Activated CD8-positive, alpha-beta memory T cell treated with anti-CD3 and anti-CD28 coated beads, Interleukin-2, amount 10 ng/mL, durations not matched to agents 7 days and 5 days (primary cell): ENCODE data around the gene CFLAR. TPM values are rescaled to one million over a fixed set of nuclear protein-coding genes. Genes with fewer than 3 reads are reported as not detected.
"Not testable (repeated sequence)": the region's sequence is repeated elsewhere in the genome, so short reads cannot be mapped to it uniquely, and the experiment has no call there.

Source experiments
- ATAC-seq: fragments of 150-1000 bp; cut with Tn5 transposase; one replicate; pipeline ENCODE4 v1.10.0; 2021; ENCODE audit warnings: moderate library complexity
- CTCF ChIA-PET: fragments of 350-600 bp; sonication (Branson Sonifier 250); formaldehyde crosslinking; loops from one replicate; lab custom pipeline; 2021; ENCODE audit warnings: antibody characterized with exemption; lab: Charles Lee
- DNase-seq: peaks from one replicate; pipeline ENCODE4 v3.0.0-alpha.2; 2020
- H3K27ac Mint-ChIP-seq: one replicate; pipeline ENCODE4 v1.8.0; 2021; ENCODE audit warnings: mild to moderate bottlenecking, mixed read lengths
- H3K27me3 Mint-ChIP-seq: one replicate; pipeline ENCODE4 v1.8.0; 2021; ENCODE audit warnings: mixed read lengths
- H3K36me3 Mint-ChIP-seq: one replicate; pipeline ENCODE4 v1.8.0; 2021; ENCODE audit warnings: mild to moderate bottlenecking, mixed read lengths
- H3K4me1 Mint-ChIP-seq: one replicate; pipeline ENCODE4 v1.8.0; 2021; ENCODE audit warnings: mixed read lengths
- H3K4me3 Mint-ChIP-seq: one replicate; pipeline ENCODE4 v1.8.0; 2021; ENCODE audit warnings: mild to moderate bottlenecking, moderate library complexity, mixed read lengths
- H3K9me3 Mint-ChIP-seq: one replicate; pipeline ENCODE4 v1.8.0; 2022; ENCODE audit warnings: low read depth, mixed read lengths
- total RNA-seq, 2 experiments: library from RNA; stranded (reverse); gene quantifications; one replicate each; pipeline ENCODE4 v1.2.3, GENCODE V29; 2021

CFLAR gene
- total RNA-seq, 2 experiments from 2014 or later: 193 to 242 TPM

DNA sequence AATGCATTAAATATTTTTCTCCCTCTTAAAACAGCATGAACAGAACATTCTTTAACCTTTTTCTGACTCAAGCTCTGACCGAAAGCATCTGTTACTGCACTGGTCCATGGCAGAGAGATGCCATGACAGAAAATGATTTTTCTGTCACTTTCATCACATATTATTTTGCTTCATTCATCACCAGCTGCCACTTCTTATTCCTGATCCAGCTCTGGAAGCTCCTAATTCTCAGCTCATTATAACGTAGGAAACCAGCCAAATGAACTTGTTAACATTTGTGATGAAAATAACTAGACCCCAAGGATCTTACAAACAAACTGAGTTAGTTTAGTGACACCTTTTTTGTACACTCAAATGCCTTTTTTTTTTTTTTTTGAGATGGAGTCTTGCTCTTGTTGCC is 7.6 kb upstream of the CFLAR start:
- CTCF ChIA-PET: interaction anchor here (0.7 to 1.1 kb wide), 3 partner anchors 10 to 194 kb away, joined by 3 read pairs; no protein-coding TSS in a partner anchor
- ATAC-seq (no peak), DNase-seq (no peak)
- Mint-ChIP-seq H3K4me1 (peaks cover under 1% of the 10 kb centered on the region), H3K4me3 (no peak overlapping the region), H3K36me3 (peaks cover 2% of the 10 kb centered on the region), H3K9me3 (peaks cover 2% of the 10 kb centered on the region), H3K27me3 (no peaks in the 10 kb centered on the region), H3K27ac (no peak overlapping the region)

DNA sequence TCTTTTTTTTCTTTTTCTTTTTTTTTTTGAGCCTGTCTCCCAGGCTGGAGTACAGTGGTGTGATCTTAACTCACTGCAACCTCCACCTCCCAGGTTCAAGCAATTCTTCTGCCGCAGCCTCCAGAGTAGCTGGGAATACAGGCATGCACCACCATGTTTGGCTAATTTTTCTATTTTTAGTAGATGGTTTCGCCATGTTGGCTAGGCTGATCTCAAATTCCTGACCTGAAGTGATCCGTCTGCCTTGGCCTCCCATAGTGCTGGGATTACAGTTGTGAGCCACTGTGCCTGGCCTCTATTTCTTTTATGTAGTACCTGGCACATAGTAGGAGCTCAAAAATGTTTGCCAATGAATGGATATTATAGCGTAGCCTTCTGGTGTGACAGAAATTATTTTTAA is 6.8 kb upstream of the CFLAR start:
- Mint-ChIP-seq H3K36me3 (peaks cover 2% of the 10 kb centered on the region), H3K9me3 (peaks cover 2% of the 10 kb centered on the region), H3K4me3 (no peak overlapping the region), H3K27ac (no peak overlapping the region), H3K4me1 (peaks cover 4% of the 10 kb centered on the region), H3K27me3 (no peaks in the 10 kb centered on the region)
- CTCF ChIA-PET: interaction anchor here (1.0 to 1.8 kb wide), 3 partner anchors 9 to 123 kb away, joined by 3 to 6 read pairs (median 3); no protein-coding TSS in a partner anchor
- ATAC-seq (no peak), DNase-seq (no peak)

DNA sequence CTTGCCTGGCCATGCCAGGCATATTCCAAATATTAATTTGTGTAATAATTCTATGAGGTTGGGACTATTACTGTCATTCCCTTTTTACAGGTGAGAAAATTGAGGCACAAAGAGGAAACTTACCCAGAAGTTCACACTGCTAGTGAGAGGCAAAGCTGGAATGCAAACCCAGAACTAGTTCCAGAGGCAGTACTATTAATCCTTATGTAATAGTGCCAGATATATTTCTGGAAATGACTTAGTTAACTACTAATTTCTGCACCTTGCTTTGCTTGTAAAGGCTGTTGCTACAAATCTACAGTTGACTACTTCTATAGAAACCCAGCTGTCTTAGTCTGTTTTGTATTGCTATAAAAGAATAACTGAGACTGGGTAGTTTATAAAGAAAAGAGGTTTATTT is 5.3 kb upstream of the CFLAR start:
- ATAC-seq: no peak

DNA sequence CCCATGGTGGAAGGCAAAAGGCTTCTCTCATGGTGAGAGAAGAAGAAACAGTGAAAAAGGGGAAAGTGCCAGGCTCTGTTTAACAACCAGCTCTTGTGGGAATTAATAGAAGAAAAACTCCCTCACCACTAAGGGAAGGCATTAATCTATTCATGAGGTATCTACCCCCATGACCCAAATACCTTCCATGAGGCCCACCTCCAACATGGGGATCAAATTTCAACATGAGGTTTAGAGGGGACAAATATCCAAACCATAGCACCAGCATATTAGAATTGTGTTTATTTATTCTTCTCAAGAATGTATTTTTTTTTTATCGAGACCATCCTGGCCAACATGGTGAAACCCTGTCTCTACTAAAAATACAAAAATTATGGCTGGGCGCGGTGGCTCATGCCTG is 4.9 kb upstream of the CFLAR start:
- DNase-seq (no peak), ATAC-seq (no peak)
- Mint-ChIP-seq H3K36me3 (peaks cover 9% of the 10 kb centered on the region), H3K27ac (no peak overlapping the region), H3K4me1 (peaks cover 20% of the 10 kb centered on the region), H3K4me3 (no peak overlapping the region), H3K27me3 (no peaks in the 10 kb centered on the region), H3K9me3 (peaks cover 2% of the 10 kb centered on the region)
- CTCF ChIA-PET: interaction anchor here (1.3 kb wide), 1 partner anchor 121 kb away, joined by 3 read pairs; no protein-coding TSS in a partner anchor

More for the DNA sequence above, 5.3 kb upstream of the CFLAR start:
- H3K9me3 Mint-ChIP-seq: peaks cover 2% of the 10 kb centered on the region
- no peak overlapping the region for H3K27ac Mint-ChIP-seq
- peaks cover 7% of the 10 kb centered on the region for H3K36me3 Mint-ChIP-seq
- H3K4me3 Mint-ChIP-seq: no peak overlapping the region
- CTCF ChIA-PET: interaction anchor here (1.3 to 1.8 kb wide), 2 partner anchors 47 to 121 kb away, joined by 3 to 6 read pairs; no protein-coding TSS in a partner anchor
- H3K4me1 Mint-ChIP-seq: peaks cover 17% of the 10 kb centered on the region
- H3K27me3 Mint-ChIP-seq: no peaks in the 10 kb centered on the region
- DNase-seq: no peak

DNA sequence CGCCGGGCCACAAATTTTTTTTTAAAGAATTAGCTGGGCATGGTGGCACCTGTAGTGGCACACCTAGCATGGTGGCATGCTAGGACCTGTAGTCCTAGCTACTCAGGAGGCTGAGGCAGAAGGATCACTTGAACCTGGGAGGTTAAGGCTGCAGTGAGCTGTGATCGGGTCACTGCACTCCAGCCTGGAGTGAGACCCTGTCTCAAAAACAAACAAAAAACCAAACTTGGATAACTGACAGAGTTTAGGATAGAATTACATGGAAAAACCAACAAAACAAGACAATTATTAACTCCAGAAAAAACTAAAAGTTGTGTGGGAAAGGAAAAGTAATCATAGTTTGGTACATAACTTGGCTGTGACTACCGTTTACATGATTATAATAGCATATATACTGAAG is 1.6 kb upstream of the CFLAR start:
- DNase-seq: no peak
- Mint-ChIP-seq H3K9me3 (no peaks in the 10 kb centered on the region), H3K27ac (peak overlapping the region; percentile 90), H3K4me1 (peaks cover 30% of the 10 kb centered on the region), H3K36me3 (peaks cover 16% of the 10 kb centered on the region), H3K27me3 (peaks cover 2% of the 10 kb centered on the region), H3K4me3 (peak overlapping the region; percentile 95)
- CTCF ChIA-PET: interaction anchor here (0.9 to 7.9 kb wide), 9 partner anchors 14 to 118 kb away, joined by 3 to 49 read pairs (median 4); partner anchors contain the start of genes CASP10, HYCC2 and NDUFB3
- no peak for ATAC-seq

DNA sequence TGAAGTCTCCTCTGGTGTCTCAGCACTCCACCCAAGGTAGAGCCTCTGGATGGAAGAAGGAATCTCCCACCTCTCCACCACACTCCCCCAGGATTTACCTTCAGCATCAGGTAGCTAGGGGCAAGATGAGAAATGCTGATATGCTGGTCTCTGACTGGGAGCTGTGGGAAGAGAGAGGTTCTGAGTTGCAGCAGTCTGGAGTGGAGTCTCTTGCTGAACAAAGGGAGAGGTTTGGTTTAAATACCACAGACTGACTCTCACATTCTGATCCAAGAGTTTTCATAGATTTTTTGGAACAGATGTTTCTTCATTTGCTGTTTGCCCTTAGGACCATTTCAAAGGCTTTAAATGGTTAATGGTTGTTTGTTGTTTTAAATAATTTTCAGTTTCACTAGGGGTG is 1.1 kb upstream of the CFLAR start:
- H3K27me3 Mint-ChIP-seq: peaks cover 2% of the 10 kb centered on the region
- no peaks in the 10 kb centered on the region for H3K9me3 Mint-ChIP-seq
- peaks cover 19% of the 10 kb centered on the region for H3K36me3 Mint-ChIP-seq
- ATAC-seq (no peak), DNase-seq (no peak)
- peaks cover 30% of the 10 kb centered on the region for H3K4me1 Mint-ChIP-seq
- H3K27ac Mint-ChIP-seq: peak overlapping the region; percentile 90
- H3K4me3 Mint-ChIP-seq: peak overlapping the region; percentile 95
- CTCF ChIA-PET: interaction anchor here (0.6 to 7.9 kb wide), 12 partner anchors 9 to 1131 kb away, joined by 3 to 49 read pairs (median 4); partner anchors contain the start of genes CASP10, HYCC2, NDUFB3 and NIF3L1

DNA sequence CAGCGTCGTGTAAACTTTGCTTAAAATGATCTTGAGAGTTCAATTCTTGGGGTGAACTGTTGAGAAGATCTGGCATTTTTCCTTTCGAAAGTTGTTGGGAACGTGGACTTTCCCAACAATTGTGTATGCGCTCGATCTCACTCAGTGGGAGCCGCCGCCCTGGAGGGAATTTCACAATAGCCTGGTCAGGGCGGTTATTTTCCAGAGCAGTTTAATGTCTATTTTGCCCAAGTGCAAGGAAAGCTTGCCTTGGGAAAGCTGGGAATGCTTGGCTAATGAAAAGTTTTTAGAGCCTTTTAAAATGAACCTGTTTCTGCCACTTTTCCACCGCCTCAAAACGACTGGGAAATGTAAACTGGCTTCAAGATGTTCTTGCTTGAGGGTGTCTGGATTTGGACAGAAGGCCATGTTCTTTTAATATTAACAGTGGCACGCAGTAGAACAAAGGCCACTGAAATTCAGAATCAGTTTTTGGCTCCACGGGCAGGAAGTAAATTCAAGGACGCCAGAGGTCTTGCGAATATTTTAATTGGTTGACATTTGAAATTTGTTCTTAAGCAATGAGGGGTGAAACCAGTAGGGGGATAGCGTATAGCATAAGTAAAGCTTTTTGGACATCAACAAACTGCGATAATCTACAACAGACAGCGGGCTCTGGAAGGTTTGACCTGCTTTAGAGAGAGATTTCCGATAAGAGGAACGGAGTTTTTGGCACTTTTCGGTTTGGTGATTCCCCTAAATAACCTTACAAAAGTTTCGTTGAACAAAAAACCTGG is 1.2 kb downstream of the CFLAR start:
- no peaks in the 10 kb centered on the region for H3K9me3 Mint-ChIP-seq
- H3K4me3 Mint-ChIP-seq: peak overlapping the region; percentile 95
- peaks cover 38% of the 10 kb centered on the region for H3K4me1 Mint-ChIP-seq
- peaks cover 2% of the 10 kb centered on the region for H3K27me3 Mint-ChIP-seq
- peak; percentile 71 for DNase-seq
- peak overlapping the region; percentile 90 for H3K27ac Mint-ChIP-seq
- peaks cover 37% of the 10 kb centered on the region for H3K36me3 Mint-ChIP-seq
- ATAC-seq: peak; percentile 35
- CTCF ChIA-PET: interaction anchor here (0.6 to 7.9 kb wide), 25 partner anchors 8 to 1163 kb away, joined by 3 to 62 read pairs (median 6); partner anchors contain the start of genes CASP10, CASP8, CLK1 and HYCC2

DNA sequence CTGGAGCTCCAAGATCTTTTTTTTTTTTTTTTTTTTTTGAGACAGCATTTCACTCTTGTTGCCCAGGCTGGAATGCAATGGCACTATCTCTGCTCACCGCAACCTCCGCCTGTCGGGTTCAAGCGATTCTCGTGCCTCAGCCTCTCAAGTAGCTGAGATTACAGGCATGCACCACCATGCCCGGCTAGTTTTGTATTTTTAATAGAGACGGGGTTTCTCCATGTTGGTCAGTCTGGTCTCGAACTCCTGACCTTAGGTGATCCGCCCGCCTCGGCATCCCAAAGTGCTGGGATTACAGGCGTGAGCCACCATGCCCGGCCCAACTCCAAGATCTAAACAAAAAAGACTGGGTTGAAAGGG is 1.8 kb downstream of the CFLAR start:
- peak overlapping the region; percentile 90 for H3K27ac Mint-ChIP-seq
- not testable (repeated sequence) for H3K9me3 Mint-ChIP-seq, H3K27me3 Mint-ChIP-seq
- H3K4me3 Mint-ChIP-seq: peak overlapping the region; percentile 95
- ATAC-seq (peak; percentile 5), DNase-seq (peak; percentile 82)
- CTCF ChIA-PET: interaction anchor here (0.6 to 7.9 kb wide), 24 partner anchors 9 to 1162 kb away, joined by 3 to 62 read pairs (median 6); partner anchors contain the start of genes CASP10, CASP8, CLK1 and HYCC2
- peaks cover 43% of the 10 kb centered on the region for H3K36me3 Mint-ChIP-seq
- H3K4me1 Mint-ChIP-seq: peaks cover 44% of the 10 kb centered on the region

DNA sequence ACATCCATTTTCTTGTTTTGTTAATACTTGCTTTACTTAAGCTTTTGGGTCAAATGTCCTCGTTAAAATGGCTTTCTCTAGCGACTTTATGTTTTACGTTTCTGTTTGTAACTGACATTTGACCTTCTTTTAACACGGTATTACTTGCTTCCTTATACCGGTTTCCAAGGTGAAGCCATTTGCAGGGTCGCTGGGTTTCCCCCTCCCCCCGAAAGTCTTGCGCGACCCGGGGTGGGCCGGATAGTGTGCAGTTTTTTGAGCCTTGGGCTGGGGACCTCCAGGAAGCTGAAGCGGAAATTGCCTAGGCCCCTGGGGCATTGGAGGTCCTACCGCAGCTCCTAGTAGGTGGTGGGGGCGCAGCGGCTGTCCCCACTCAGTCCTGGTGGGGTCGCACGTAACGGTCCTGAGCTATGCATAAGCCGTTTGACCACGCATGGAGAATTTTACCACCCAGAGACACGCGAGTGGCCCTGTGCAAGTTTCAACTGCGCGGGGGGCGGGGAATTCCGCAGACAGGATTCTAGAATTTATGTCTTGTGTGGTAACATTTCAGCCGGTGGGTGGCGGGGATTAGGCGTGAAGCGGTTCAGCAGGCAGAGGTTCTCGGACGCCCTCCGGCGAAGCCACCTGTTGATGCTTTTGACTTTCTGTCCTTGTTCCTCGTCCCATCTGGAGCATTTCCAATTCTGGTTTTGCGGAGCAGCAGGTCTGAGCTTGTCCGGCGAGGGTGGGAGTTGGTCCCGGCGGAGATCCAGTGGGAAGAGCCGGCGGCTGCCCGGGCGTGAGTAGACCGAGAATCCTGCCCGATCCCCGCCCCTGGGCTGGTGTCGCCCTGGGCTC is 2.4 kb downstream of the CFLAR start:
- Mint-ChIP-seq H3K27me3 (peaks cover 2% of the 10 kb centered on the region), H3K4me3 (peak overlapping the region; percentile 95), H3K36me3 (peaks cover 49% of the 10 kb centered on the region), H3K27ac (peak overlapping the region; percentile 90), H3K4me1 (peaks cover 50% of the 10 kb centered on the region), H3K9me3 (no peaks in the 10 kb centered on the region)
- DNase-seq: peak; percentile 95
- ATAC-seq: peak; percentile 29
- CTCF ChIA-PET: interaction anchor here (1.0 to 7.9 kb wide), 20 partner anchors 10 to 255 kb away, joined by 3 to 62 read pairs (median 7); partner anchors contain the start of genes CASP10, CASP8, CLK1 and HYCC2

DNA sequence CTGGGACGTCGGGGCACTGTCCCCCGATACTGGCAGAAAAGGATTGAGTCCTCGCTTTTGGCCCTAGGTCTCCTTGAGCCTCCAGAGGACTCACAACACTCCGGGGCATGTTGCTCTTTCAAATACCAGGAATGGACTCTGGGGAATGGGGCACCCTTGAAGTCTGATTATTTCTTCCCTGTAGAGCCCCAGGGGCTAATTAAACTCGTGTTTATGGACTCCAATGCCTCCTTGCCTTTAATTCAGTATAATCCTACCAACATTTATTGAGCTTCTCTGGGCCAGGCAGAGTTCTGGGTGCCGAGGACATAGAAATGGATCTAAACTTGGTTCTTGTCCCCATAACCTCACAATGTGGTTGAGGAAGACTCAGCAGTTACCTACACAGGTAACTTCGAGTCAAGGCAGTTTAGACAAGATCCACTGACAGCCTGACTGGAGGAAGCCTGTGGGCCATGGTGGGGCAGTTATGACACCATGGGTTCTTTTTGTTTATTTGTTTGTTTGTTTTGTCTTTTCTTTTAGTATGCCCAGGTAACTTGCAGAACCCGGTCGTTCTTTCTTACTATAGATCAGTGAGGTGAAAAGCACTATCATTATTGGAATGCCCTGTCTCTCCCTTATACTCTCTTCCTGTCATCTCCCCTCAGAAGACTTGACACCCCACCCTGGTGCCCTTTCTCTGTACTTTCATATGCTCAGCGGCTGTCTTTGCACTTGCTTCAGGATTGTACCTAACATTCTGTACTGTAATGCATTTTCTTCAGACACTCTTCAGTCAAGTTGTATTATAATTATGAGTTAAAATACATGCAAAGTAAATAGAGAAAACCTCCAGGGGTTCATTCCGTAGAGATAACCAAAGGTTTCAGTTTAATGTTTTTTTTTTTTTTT is 3.2 kb downstream of the CFLAR start:
- peaks cover 2% of the 10 kb centered on the region for H3K27me3 Mint-ChIP-seq
- H3K36me3 Mint-ChIP-seq: peaks cover 57% of the 10 kb centered on the region
- peak; percentile 3 for ATAC-seq
- CTCF ChIA-PET: interaction anchor here (1.0 to 7.9 kb wide), 13 partner anchors 12 to 230 kb away, joined by 3 to 62 read pairs (median 11); partner anchors contain the start of genes CASP8, HYCC2, NDUFB3 and NIF3L1
- peak; percentile 57 for DNase-seq
- H3K4me3 Mint-ChIP-seq: peak overlapping the region; percentile 95
- H3K27ac Mint-ChIP-seq: peak overlapping the region; percentile 90
- peaks cover 55% of the 10 kb centered on the region for H3K4me1 Mint-ChIP-seq
- no peaks in the 10 kb centered on the region for H3K9me3 Mint-ChIP-seq

DNA sequence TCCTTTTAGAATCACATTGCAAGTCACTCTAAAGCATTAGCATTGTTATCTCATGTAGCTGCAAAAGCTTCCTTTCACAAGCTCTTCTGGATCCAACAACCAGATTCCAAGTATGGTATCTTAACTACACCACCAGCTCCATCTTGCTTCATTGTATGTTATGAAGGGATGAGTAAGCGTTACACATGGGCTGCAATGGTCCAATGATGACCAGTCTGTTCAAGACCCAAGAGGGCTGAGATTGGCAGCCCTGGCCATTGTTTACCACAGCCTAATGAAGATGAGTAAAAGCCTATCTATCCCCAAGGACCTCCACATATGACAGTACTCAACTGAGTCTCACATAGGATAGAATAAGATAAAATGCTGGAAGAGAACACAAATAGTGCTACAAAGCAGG is 6.3 kb downstream of the CFLAR start:
- Mint-ChIP-seq H3K4me3 (peak overlapping the region; percentile 95), H3K36me3 (peaks cover 65% of the 10 kb centered on the region), H3K27me3 (no peaks in the 10 kb centered on the region), H3K4me1 (peaks cover 60% of the 10 kb centered on the region), H3K9me3 (no peaks in the 10 kb centered on the region), H3K27ac (peak overlapping the region; percentile 90)
- ATAC-seq (no peak), DNase-seq (peak; percentile 63)
- CTCF ChIA-PET: interaction anchor here (1.0 to 4.0 kb wide), 5 partner anchors 9 to 110 kb away, joined by 3 to 34 read pairs (median 7); no protein-coding TSS in a partner anchor
